Stimulated activated CD4-positive, alpha-beta T cell treated with anti-CD3 and anti-CD28 coated beads, Interleukin-12 subunit alpha, Interleukin-12 subunit beta, amount 100 ng/mL, for 48 hours (primary cell): ENCODE data around the gene HIRIP3.
"Not testable (repeated sequence)": the region's sequence is repeated elsewhere in the genome, so short reads cannot be mapped to it uniquely, and the experiment has no call there.

Source experiments
- DNase-seq, 3 donors: peaks; one replicate each; pipeline ENCODE4 v3.0.0-alpha.2; 2020; ENCODE audit warnings: low read depth in 2 of 3, low spot score in 1 of 3

HIRIP3 gene

DNA sequence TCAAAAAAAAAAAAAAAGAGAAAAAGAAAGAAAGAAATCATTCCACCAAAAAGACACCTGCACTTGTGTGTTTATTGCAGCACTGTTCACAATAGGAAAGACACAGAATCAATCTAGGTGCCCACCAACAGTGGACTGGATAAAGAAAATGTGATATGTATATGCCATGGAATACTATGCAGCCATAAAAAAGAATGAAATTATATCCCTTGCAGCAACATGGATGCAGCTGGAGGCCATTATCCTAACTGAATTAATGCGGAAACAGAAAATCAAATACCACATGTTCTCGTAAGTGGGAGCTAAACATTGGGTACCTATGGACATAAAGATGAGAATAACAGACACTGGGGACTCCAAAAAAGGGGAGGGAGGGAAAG lies 21.9 kb upstream of the HIRIP3 start:
- no peak for DNase-seq

GRCh38 chr16:30016555-30017276 lies 21.3 kb upstream of the HIRIP3 start:
- DNase-seq = no peak

DNA sequence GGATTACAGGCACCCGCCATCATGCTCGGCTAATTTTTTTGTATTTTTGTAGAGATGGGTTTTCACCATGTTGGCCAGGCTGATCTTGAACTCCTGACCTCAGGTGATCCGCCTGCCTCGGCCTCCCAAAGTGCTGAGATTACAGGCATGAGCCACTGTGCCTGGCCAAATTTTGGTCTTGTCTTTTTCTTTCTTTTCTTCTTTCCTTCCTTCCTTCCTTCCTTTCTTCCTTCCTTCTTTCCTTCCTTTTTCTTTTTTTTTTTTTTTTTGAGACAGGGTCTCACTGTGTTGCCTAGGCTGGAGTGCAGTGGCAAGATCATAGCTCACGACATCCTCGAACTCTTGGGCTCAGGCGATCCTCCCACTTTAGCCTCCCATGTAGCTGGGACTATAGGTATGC lies 20.0 kb upstream of the HIRIP3 start:
- DNase-seq = not testable (repeated sequence)

DNA sequence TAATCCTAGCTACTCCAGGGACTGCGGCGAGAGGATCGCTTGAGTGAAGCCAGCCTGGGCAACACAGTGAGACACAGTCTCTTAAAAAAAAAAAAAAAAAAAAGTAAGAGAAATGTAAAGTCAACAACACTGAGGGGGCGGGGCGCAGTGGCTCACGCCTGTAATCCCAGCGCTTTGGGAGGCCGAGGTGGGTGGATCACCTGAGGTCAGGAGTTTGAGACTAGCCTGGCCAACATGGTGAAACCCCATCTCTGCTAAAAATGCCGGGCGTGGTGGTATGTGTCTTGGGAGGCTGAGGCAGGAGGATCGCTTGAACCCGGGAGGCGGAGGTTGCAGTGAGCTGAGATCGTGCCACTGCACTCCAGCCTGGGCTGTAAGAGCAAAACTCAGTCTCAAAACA lies 17.2 kb upstream of the HIRIP3 start:
- not testable (repeated sequence) for DNase-seq

DNA sequence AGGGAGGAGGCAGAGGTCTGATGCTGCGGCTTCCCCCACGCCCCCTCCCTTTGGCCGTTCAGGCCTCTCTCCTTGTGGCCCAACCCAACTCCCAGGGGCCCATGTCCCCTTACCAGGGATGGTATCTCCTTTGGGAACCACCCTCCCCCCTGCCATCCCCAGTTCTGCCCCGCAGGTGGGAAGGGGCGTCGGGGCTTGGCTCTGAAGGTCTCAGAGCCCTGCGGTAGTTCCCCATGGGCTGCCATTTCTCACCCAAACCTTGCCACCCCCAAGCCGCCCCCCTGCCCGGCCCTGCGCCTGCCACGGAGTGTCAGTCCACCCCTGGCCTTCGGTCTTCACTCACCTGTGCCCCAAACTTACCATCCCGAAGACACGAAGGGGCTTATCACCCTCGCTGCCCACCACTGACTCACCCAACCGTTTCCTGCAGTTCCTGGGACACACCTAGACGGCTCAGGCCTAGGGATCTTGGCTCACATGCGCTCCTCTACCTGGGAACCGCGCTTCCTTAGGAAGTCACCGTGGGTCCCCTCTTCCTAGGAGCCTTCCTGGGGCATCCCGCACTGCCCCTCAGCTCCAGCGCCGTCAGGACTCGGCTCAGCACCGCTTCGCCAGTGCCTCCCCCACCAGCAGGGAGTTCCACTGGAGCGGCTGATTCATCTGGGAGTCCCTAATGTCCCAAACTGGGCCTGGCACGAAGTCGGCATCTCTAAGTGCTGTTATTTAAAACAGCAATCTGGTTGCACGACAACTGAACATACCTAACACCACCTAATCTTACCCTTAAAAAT lies 16.5 kb upstream of the HIRIP3 start:
- DNase-seq = no peak

- DNase-seq = peak in 1 of 3 donors; percentile 37
Measured at GRCh38 chr16:30010844-30011713, 15.7 kb upstream of the HIRIP3 start, which contains the start of gene DOC2A. DOC2A (minus strand) TSS chr16:30011027; CDS start chr16:30010222, 805 bp downstream.

- DNase-seq = no peak
Measured at GRCh38 chr16:30009990-30010843, 14.8 kb upstream of the HIRIP3 start.

DNA sequence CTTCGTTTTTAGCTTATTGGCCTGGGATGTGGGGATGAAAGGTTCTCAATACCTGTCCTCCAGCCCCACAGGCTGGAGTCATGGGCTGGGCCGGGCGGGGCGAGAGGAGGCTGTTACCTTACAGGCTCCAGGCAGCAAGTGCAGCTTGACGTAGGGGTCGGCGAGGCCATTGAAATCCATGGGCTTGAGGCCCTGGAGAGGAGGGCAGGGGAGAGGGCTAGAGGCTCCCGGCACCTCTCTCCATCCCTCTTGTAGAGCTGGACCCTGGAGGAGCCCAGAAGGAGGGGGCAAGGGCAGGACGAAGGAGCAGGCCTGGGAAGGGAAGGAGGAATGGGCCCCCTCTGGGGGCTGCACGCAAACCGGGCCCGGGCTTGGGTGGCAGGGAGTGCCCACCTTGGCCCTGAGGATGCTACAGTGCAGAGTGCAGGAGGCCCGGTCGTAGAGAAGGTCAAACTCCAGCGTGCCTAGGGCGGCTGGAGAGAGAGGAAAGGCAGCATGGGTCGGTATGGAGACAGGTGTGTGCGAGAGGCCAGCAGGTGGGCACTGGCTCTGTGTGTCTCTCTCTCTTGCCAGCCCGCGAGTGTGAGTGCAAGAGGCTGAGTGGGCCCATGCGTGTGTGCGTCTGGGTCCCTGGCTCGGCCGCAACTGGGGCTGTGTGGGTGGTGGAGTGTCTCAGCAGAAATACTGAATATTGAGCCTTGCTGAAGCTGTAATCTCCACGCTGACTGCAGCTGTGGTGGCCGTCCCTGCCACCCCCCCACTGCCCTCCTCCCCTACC lies 13.9 kb upstream of the HIRIP3 start:
- DNase-seq = no peak

DNA sequence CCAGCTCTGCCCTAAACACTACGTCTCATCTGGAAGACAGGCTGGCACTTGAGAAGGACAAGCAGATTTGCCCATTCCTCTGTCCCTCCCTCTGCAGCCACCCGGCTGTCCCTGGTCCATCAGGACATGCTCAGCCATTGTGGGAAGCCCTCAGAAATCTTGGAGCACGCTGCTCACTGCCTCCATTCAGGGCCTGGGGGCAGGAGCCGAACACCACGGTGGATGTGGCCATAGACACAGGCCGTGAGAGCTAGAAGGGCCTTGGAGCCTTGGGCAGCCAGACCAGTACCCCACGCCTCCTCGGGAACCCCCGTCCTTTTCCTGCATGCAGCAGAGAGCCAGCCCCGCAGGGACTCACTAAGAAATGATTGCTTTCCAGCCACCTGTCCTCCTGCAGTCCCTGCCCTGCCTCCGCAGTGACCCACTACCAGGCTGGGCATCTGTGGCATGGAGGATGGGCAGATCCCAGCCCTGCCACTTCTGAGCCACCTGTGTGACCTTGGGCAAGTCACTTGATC lies 12.0 kb upstream of the HIRIP3 start:
- no peak for DNase-seq

DNA sequence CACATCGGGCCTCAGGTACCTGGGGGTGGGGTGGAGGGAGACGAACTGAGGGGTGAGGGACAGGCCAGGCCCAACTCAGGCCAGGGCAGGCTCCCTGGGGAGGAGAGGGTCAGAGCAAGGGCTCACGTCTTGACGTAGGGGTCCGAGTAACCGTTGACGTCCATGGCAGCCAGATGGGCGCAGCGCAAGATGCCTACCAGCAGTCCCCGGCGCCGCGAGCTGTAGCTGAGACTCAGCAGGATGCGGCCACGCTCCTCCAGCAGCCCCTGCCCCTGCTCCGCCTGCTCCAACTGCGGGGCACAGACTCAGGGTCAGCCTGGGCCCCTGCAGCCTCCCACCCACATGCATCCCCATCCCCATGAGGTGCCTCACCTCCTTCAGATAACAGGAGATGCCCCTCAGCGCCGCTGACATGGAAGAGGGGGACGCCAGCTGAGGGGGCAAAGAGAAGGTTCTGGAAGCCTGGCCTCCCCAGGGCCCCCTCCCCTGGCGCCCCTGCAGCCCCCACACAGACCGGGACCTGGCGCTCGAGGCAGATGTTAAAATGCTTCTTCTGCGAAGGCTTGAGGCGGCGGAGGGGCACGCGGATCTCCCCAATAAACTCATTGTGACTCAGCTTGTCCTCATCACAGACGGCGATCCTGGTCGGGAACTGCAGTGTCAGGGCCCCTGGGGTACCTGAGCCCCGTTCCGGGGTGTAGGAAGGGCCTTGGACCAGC lies 11.4 kb upstream of the HIRIP3 start:
- no peak for DNase-seq

DNA sequence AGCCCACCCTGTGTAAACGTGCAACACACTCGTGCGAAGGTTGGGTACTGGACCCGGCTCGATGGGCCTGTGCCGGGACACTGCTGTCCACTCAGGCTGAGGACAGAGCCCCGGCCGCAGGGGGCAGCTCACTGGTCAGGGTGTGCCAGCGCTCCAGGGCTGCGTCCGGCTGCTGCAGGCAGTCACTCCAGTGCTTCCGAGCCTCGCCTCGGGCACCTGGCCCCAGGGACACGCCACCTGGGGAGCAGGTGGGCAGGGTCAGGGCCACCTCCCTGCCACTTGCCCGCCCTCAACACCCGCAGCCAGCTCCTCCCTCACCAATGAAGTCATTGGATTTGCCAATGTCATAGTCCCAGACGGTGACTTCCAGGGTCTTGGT lies 10.7 kb upstream of the HIRIP3 start:
- no peak for DNase-seq

DNA sequence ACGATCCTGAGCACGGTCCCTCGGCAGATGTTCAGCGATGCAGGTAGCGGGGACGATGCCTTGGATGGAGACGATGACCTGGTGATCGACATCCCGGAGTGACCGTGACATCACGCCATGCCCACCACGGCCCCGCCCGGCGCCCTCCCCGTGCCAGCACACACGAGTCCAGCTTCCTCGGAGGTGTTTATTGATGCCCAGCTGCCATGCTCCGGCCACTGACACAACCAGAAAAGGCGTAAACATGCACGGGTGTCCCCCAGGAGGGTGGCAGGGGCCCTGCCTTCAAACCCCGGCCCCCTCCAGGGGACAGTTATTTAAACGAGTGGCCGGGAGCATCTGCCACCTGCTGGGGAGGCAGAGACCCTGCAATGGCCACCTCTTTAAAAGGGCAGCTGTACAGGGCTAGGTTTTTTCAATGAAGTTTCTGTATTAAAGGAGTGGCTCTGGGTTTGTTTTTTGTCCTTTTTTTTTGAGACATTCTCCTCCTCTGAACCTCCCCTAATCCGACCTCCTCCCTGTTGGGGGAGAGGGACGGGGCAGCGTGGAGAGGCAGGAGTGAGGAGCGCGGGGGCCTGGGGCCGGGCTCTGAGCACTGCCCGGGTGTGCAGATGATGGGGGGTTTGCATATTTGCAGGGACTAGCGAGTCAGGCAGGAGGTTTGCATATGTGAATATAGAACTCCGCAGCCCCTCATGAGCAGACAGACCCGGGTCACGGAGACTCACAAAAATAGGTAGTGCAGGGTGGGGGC lies 10.1 kb upstream of the HIRIP3 start:
- DNase-seq = no peak

DNA sequence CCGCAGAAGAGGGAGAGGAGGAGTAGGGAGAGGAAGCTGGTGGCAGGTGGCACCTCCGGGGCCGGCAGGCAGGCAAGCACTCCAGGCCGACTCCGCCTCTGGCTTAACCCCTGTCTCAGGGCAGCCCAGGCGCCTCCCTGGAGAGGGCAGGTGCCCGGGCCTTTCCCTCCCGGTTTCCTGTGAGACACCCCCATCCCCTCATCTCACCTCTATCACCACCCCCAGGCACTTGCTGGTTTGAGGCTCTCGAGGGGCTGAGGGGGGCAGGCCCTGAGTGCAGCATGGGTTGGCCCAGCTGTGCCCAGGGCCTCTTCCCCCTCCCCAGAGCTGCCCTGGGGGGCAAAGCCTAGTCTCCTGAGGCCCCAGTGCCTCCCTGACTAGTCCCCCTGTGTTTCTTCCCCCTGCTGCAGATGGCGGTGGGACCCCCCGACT lies 9.4 kb upstream of the HIRIP3 start:
- no peak for DNase-seq

DNA sequence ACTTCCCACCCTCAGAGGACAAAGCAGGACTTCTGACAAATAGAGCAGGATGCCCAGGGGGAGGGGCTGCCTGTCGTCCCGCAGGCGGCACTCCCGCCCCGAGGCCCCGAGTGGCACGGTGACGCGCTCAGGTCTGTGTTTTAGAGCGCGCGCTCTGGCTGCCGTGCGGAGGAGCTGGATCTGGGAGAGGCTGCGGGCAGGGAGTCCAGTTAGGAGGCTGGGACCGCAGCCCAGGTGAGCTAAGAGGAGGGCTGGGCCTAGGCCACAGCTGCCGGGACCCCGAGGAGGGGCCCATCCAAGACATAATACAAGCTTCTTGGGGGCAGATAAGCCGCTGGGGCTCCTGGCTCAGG lies 9.0 kb upstream of the HIRIP3 start:
- DNase-seq = no peak

- no peak for DNase-seq
Measured at GRCh38 chr16:30003670-30004423, 8.4 kb upstream of the HIRIP3 start.

DNA sequence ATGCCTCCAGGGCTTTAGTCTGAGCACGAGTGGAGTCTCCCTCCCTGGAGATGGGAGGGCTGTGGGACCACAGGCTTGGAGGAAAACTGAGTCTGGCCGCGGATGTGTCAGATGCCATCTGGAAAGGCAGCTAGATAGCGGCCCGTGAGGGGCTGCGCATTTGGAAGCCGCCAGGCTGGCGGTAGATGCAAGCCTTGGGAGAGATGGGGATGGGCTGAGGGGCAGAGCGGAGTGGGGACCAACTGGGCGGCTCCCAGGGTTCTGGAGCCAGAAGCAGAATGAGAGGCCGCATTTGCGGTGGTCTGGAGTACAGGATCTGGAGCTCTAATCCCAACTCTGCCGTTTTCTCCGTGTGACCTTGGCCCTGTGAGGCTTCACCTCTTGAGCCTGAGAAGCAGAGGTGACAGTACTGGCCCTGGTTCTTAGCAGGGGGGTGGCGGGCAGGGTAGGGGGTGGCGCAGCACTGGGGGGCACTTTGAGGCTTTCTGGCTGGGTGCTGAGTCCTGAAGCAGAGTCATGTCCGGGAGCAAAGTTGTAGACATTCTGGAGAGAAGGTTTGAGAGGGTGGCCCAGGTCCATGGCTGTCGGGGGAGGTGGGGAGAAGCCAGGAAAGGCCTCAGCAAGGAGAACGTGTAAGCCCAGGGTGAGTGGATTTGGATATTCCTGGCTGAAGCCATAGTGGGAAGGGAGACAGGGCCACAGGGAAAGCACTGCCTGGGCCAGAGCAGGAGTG lies 7.4 kb upstream of the HIRIP3 start:
- no peak for DNase-seq
